ENCODE results near the gene ZNF850.

Gene ZNF850

DNA sequence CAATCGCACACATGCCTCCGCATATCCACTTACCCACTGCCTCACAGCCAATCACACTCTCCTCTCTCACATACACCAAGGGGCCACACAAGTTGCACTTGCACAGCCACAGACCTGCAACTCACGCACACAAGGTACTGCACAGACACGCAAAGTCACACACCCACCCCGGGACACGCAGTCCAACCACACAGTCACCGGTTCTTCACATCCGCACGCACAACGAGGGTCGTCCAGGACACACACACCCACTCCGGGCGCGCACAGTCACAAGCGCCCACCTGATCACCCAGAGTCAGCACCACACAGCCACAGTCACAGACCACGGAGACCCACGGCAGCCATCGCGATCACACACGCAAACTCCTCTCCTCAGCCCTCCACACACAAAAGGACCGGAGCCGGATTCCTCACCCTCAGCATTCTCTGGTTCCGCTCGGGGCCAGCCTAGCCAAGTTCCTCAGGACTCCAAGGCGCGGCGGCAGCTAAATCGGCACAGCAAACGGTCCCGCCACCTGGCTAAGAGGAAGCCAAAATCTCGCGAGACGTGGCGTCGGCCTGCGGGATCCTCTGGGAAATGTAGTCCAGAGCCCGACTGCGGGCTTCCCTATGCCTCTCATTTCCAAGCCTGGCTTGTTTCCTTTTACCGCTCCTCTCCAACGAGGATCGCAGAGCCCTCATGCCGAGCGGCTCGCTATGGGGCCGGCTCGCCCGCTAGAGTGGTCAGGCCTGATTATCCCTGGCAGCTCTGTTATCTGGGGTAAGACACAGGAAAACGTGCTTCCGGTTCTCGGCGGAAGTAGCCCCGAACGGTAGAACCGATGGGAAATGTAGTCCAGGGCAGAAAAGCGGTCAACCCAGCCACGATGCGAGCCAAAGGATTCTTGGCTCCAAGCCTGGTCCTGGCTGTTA lies at the start of gene ZNF850:
ZNF850 (minus strand) TSS at position 497 of the 912 bp plus-strand sequence. CDS start 10,201 bp downstream, outside the sequence.
- peak; percentile 97 for DNase-seq (ENCODE audit: low read depth)
- TF ChIP-seq, protein P1, sequence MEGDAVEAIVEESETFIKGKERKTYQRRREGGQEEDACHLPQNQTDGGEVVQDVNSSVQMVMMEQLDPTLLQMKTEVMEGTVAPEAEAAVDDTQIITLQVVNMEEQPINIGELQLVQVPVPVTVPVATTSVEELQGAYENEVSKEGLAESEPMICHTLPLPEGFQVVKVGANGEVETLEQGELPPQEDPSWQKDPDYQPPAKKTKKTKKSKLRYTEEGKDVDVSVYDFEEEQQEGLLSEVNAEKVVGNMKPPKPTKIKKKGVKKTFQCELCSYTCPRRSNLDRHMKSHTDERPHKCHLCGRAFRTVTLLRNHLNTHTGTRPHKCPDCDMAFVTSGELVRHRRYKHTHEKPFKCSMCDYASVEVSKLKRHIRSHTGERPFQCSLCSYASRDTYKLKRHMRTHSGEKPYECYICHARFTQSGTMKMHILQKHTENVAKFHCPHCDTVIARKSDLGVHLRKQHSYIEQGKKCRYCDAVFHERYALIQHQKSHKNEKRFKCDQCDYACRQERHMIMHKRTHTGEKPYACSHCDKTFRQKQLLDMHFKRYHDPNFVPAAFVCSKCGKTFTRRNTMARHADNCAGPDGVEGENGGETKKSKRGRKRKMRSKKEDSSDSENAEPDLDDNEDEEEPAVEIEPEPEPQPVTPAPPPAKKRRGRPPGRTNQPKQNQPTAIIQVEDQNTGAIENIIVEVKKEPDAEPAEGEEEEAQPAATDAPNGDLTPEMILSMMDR (IDR thresholded peaks at IDR 0.05; ENCODE audit: insufficient read depth, low read depth, low read length, missing control alignments), result no peak

GRCh38 chr19:36821758-36822157 lies 49.2 kb upstream of the ZNF850 start:
- DNase-seq (ENCODE audit: low read depth), result no peak
- TF ChIP-seq, protein P1 (IDR thresholded peaks at IDR 0.05; ENCODE audit: insufficient read depth, low read depth, low read length, missing control alignments), result no peak
- no peak overlapping the region for H3K4me3 ChIP-seq (ENCODE audit: low read depth, low read length)

More for the DNA sequence above, at the start of gene ZNF850:
- peak within 1 kb of the TSS; percentile 70 for H3K4me3 ChIP-seq (ENCODE audit: low read depth, low read length)

GRCh38 chr19:36819130-36819630 lies 46.6 kb upstream of the ZNF850 start:
- TF ChIP-seq, protein P1 (IDR thresholded peaks at IDR 0.05; ENCODE audit: insufficient read depth, low read depth, low read length, missing control alignments), result no peak
- H3K4me3 ChIP-seq (ENCODE audit: low read depth, low read length), result no peak overlapping the region
- no peak for DNase-seq (ENCODE audit: low read depth)

DNA sequence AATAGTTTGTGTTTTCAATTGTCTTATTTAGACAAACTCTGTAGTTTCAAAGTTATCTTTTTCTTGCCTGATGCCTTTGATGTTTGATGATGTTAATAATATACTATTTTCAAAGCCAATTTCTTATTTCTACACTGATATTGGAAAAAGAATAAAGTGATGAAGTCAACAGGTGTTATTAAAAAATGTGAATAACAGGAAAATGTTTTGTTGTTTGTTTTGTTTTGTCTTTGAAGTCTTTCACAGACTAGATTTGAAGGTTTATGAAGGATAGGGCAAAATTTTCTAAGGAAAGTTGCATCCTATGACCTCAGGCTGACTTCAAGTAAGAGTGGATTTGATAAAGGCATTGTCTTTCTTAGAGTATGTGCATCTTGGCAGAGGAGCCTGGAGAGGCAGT lies 34.4 kb upstream of the ZNF850 start:
- no peak overlapping the region for H3K4me3 ChIP-seq (ENCODE audit: low read depth, low read length)
- TF ChIP-seq, protein P1 (IDR thresholded peaks at IDR 0.05; ENCODE audit: insufficient read depth, low read depth, low read length, missing control alignments), result no peak
- no peak for DNase-seq (ENCODE audit: low read depth)

- no peak overlapping the region for H3K4me3 ChIP-seq (ENCODE audit: low read depth, low read length)
- no peak for DNase-seq (ENCODE audit: low read depth)
- TF ChIP-seq, protein P1 (IDR thresholded peaks at IDR 0.05; ENCODE audit: insufficient read depth, low read depth, low read length, missing control alignments), result no peak
Observed at GRCh38 chr19:36805364-36805763, 32.8 kb upstream of the ZNF850 start.

DNA sequence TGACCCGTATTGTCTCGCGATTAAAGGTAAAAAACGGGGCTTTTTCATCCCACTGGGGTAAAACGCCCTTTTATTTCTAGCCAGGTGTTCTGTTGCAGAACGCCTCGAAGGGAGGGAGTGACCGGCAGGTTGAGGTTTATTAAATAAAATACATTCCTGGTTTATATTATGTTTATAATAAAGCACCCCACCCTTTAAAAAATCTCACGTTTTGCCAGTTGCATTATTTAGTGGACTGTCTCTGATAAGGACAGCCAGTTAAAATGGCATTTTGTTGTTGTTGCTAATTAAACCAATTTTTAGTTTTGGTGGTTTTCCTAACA lies 25.1 kb upstream of the ZNF850 start:
- DNase-seq (ENCODE audit: low read depth), result no peak
- TF ChIP-seq, protein P1 (IDR thresholded peaks at IDR 0.05; ENCODE audit: insufficient read depth, low read depth, low read length, missing control alignments), result no peak
- peak overlapping the region; percentile 68 for H3K4me3 ChIP-seq (ENCODE audit: low read depth, low read length)

All from GM12865 (cell line).